CD4-positive, alpha-beta T cell (primary cell): Measurements from ENCODE around the gene DENND2A. TPM values are rescaled to one million over a fixed set of nuclear protein-coding genes. Genes with fewer than 3 reads are reported as not detected.

Source experiments
- ATAC-seq: fragments of 200-7000 bp; cut with Tn5 transposase; one replicate; pipeline ENCODE4 v1.10.0; 2022; ENCODE audit warnings: mild to moderate bottlenecking; ENCODE audit not compliant: poor library complexity
- CTCF ChIA-PET: fragments of 350-600 bp; sonication (Branson Sonifier 250); formaldehyde crosslinking; loops from one replicate; lab custom pipeline; 2021; ENCODE audit warnings: antibody characterized with exemption, inconsistent platforms; lab: Charles Lee
- POLR2A ChIA-PET: fragments of 350-600 bp; sonication (Branson Sonifier 250); formaldehyde crosslinking; loops from one replicate; lab custom pipeline; 2021; ENCODE audit warnings: antibody characterized with exemption, inconsistent platforms; lab: Charles Lee
- DNase-seq, 14 experiments: peaks; one replicate each; pipeline ENCODE4 v3.0.0-alpha.2; 2013 to 2020; ENCODE audit warnings: mixed read lengths in 2 of 14
- H3K27ac ChIP-seq, 2 donors: one replicate each; pipeline versions ENCODE4 v1.5.1 to v1.7.0; 2013; ENCODE audit warnings: low read length in 2 of 2, low read depth in 1 of 2, mild to moderate bottlenecking in 1 of 2
- H3K27me3 ChIP-seq, 2 experiments: 1 replicate in 1 of 2; 2 replicates in 1 of 2; pipeline versions ENCODE4 v1.6.1 to v1.7.0; 2013; ENCODE audit warnings: low read length in 2 of 2, control low read depth in 1 of 2, mild to moderate bottlenecking in 1 of 2, moderate library complexity in 1 of 2; ENCODE audit not compliant: insufficient read depth in 2 of 2, control insufficient read depth in 1 of 2
- H3K36me3 ChIP-seq: one replicate; pipeline ENCODE4 v1.6.1; 2013; ENCODE audit warnings: low read length, control low read depth; ENCODE audit not compliant: insufficient read depth
- H3K4me1 ChIP-seq: one replicate; pipeline ENCODE4 v1.6.1; 2013; ENCODE audit warnings: low read length, control low read depth; ENCODE audit not compliant: insufficient read depth
- H3K4me3 ChIP-seq: one replicate; pipeline ENCODE4 v1.5.1; 2013; ENCODE audit warnings: mild to moderate bottlenecking, low read length, moderate library complexity
- H3K9me3 ChIP-seq, 2 experiments: 1 replicate in 1 of 2; 2 replicates in 1 of 2; pipeline versions ENCODE4 v1.6.1 to v1.7.0; 2013; ENCODE audit warnings: low read length in 2 of 2, mild to moderate bottlenecking in 2 of 2, control low read depth in 1 of 2, moderate library complexity in 1 of 2; ENCODE audit not compliant: control insufficient read depth in 1 of 2, insufficient read depth in 1 of 2
- H3K27ac Mint-ChIP-seq: one replicate; pipeline ENCODE4 v1.8.0; 2020; ENCODE audit warnings: mixed read lengths
- H3K27me3 Mint-ChIP-seq: one replicate; pipeline ENCODE4 v1.8.0; 2021; ENCODE audit warnings: mixed read lengths
- H3K36me3 Mint-ChIP-seq: one replicate; pipeline ENCODE4 v1.8.0; 2021; ENCODE audit warnings: low read depth, mixed read lengths
- H3K4me1 Mint-ChIP-seq: one replicate; pipeline ENCODE4 v1.8.0; 2021; ENCODE audit warnings: low read depth, mixed read lengths
- H3K4me3 Mint-ChIP-seq: one replicate; pipeline ENCODE4 v1.8.0; 2020; ENCODE audit warnings: mild to moderate bottlenecking, mixed read lengths
- H3K9me3 Mint-ChIP-seq: one replicate; pipeline ENCODE4 v1.8.0; 2020; ENCODE audit warnings: mixed read lengths
- intact Hi-C, 2 experiments: fragments of 100-400 bp; cut with DNase I in 1 of 2; cut with micrococcal nuclease in 1 of 2; formaldehyde crosslinking; loops; one replicate each; pipeline versions ENCODE4 v1.15.1 to v1.9.0; 2023 to 2025; cut with DNase I, micrococcal nuclease
- total RNA-seq, 174 experiments: library from RNA in 2 of 174; stranded (reverse) in 2 of 174; gene quantifications; one replicate each; pipeline ENCODE4 v1.2.3 and lab custom pipeline; 2021 to 2026
- TF ChIP-seq, protein P1 (sequence below): fragments of 200-600 bp; IDR thresholded peaks from one replicate; pipeline ENCODE4 v1.8.0; 2022; ENCODE audit warnings: antibody characterized with exemption, mild to moderate bottlenecking

Gene DENND2A
- total RNA-seq, 2 experiments from 2014 or later = not detected

DNA sequence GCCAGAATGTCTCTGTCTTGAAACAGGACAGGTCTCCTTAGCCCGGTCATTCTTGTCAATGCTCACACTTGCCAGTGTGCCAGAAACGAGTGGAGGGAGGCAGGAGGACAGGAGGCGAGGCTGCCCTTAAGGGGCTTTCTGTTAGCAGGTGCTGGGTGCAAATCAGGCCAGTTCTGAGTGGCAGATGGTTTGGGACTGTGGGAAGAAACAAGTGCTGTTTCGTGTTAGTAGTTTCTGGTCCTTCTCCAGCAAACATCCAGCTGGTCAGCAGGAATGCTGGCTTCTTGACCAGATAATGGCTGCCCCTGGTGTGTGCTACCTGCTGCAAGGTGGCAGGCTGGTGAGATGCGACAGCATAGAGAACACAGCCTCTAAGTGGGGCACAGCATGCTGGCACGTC lies 47.7 kb upstream of the DENND2A start:
- Mint-ChIP-seq H3K4me1 (no peaks in the 10 kb centered on the region), H3K27ac (no peak overlapping the region), H3K4me3 (no peak overlapping the region), H3K36me3 (peaks cover 70% of the 10 kb centered on the region), H3K9me3 (no peaks in the 10 kb centered on the region), H3K27me3 (no peaks in the 10 kb centered on the region)
- TF ChIP-seq, protein P1, sequence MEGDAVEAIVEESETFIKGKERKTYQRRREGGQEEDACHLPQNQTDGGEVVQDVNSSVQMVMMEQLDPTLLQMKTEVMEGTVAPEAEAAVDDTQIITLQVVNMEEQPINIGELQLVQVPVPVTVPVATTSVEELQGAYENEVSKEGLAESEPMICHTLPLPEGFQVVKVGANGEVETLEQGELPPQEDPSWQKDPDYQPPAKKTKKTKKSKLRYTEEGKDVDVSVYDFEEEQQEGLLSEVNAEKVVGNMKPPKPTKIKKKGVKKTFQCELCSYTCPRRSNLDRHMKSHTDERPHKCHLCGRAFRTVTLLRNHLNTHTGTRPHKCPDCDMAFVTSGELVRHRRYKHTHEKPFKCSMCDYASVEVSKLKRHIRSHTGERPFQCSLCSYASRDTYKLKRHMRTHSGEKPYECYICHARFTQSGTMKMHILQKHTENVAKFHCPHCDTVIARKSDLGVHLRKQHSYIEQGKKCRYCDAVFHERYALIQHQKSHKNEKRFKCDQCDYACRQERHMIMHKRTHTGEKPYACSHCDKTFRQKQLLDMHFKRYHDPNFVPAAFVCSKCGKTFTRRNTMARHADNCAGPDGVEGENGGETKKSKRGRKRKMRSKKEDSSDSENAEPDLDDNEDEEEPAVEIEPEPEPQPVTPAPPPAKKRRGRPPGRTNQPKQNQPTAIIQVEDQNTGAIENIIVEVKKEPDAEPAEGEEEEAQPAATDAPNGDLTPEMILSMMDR = no peak
- no peaks in the 10 kb centered on the region for H3K9me3 ChIP-seq
- no peak overlapping the region for H3K4me3 ChIP-seq
- DNase-seq = no peak
- intact Hi-C loops = no loop called here
- peaks cover 64% of the 10 kb centered on the region for H3K36me3 ChIP-seq
- no peaks in the 10 kb centered on the region for H3K27me3 ChIP-seq
- ATAC-seq = no peak
- H3K27ac ChIP-seq = no peak overlapping the region
- CTCF ChIA-PET = no interaction called here
- POLR2A ChIA-PET = no interaction called here
- H3K4me1 ChIP-seq = no peaks in the 10 kb centered on the region

DNA sequence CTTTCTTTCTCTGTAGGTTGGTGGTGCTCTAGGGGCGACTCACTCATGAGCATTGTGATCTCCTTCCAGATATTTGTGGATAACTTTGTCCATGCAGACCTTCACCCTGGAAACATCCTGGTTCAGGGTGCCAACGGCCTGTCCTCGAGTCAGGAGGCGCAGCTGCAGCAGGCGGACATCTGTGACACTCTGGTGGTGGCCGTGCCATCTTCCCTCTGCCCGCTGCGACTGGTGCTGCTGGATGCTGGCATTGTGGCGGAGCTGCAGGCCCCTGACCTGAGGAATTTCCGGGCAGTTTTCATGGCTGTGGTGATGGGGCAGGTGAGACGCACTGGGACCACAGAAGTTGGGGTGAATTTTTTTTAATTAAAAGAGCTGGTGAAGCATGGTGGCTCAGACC lies 46.3 kb upstream of the DENND2A start:
- H3K36me3 Mint-ChIP-seq = peaks cover 66% of the 10 kb centered on the region
- no peak for DNase-seq
- no peaks in the 10 kb centered on the region for H3K9me3 ChIP-seq
- POLR2A ChIA-PET = interaction anchor here (1.1 kb wide), 1 partner anchor 9 kb away, joined by 4 read pairs; the partner anchor contains the start of gene NDUFB2
- H3K36me3 ChIP-seq = peaks cover 67% of the 10 kb centered on the region
- no peak overlapping the region for H3K27ac Mint-ChIP-seq
- CTCF ChIA-PET = no interaction called here
- H3K9me3 Mint-ChIP-seq = no peaks in the 10 kb centered on the region
- H3K27me3 Mint-ChIP-seq = no peaks in the 10 kb centered on the region
- H3K27ac ChIP-seq = no peak overlapping the region
- no peak for ATAC-seq
- TF ChIP-seq, protein P1 = no peak
- intact Hi-C loops = no loop called here
- no peak overlapping the region for H3K4me3 Mint-ChIP-seq
- H3K4me1 ChIP-seq = no peaks in the 10 kb centered on the region
- H3K27me3 ChIP-seq = no peaks in the 10 kb centered on the region
- no peaks in the 10 kb centered on the region for H3K4me1 Mint-ChIP-seq
- no peak overlapping the region for H3K4me3 ChIP-seq

- Histone ChIP-seq H3K4me3 (no peak overlapping the region), H3K4me1 (no peaks in the 10 kb centered on the region), H3K9me3 (no peaks in the 10 kb centered on the region), H3K27ac (no peak overlapping the region), H3K27me3 (no peaks in the 10 kb centered on the region), H3K36me3 (peaks cover 69% of the 10 kb centered on the region)
- Mint-ChIP-seq H3K4me1 (no peaks in the 10 kb centered on the region), H3K36me3 (peaks cover 62% of the 10 kb centered on the region), H3K27ac (no peak overlapping the region), H3K4me3 (no peak overlapping the region), H3K27me3 (no peaks in the 10 kb centered on the region), H3K9me3 (no peaks in the 10 kb centered on the region)
- ChIA-PET POLR2A (interaction anchor here (1.1 kb wide), 1 partner anchor 11 kb away, joined by 4 read pairs; the partner anchor contains the start of gene NDUFB2), CTCF (no interaction called here)
- intact Hi-C loops = no loop called here
- no peak for ATAC-seq
- TF ChIP-seq, protein P1 = no peak
- no peak for DNase-seq
These were observed 44.9 kb upstream of the DENND2A start for GRCh38 chr7:140685407-140686087.
